Measurements from ENCODE around the gene EMP1.

EMP1 gene

GRCh38 chr12:13194401-13195110 lies 2.0 kb upstream of the EMP1 start:
- TF ChIP-seq CTCF (IDR thresholded peaks at IDR 0.05): no peak

- no peak for TF ChIP-seq CTCF (IDR thresholded peaks at IDR 0.05)
Measured at GRCh38 chr12:13195250-13195649, 1.3 kb upstream of the EMP1 start.

- no peak for TF ChIP-seq CTCF (IDR thresholded peaks at IDR 0.05)
Measured at GRCh38 chr12:13195785-13196129, 769 bp upstream of the EMP1 start.

GRCh38 chr12:13197032-13197431 lies 506 bp downstream of the EMP1 start:
- no peak for TF ChIP-seq CTCF (IDR thresholded peaks at IDR 0.05)

GRCh38 chr12:13197526-13198143 lies 1.1 kb downstream of the EMP1 start:
- TF ChIP-seq CTCF (IDR thresholded peaks at IDR 0.05): no peak

- TF ChIP-seq CTCF (IDR thresholded peaks at IDR 0.05): no peak
Measured at GRCh38 chr12:13198241-13198640, 1.7 kb downstream of the EMP1 start.

- TF ChIP-seq CTCF (IDR thresholded peaks at IDR 0.05): no peak
Measured at GRCh38 chr12:13198876-13199275, 2.4 kb downstream of the EMP1 start.

All from LNCAP (cell line).